ENCODE data around the gene TIMM13.
"Not testable (repeated sequence)": the region's sequence is repeated elsewhere in the genome, so short reads cannot be mapped to it uniquely, and the experiment has no call there.

The TIMM13 gene

GRCh38 chr19:2432131-2432848 lies 4.9 kb upstream of the TIMM13 start:
- DNase-seq (ENCODE audit: low read depth in 2 of 2, low spot score in 1 of 2): no peak

- DNase-seq (ENCODE audit: low read depth in 2 of 2, low spot score in 1 of 2): no peak
These were observed 4.1 kb upstream of the TIMM13 start for GRCh38 chr19:2431318-2432055.

- DNase-seq (ENCODE audit: low read depth in 2 of 2, low spot score in 1 of 2): no peak
These were observed 2.6 kb upstream of the TIMM13 start for GRCh38 chr19:2429917-2430535.

- no peak for DNase-seq (ENCODE audit: low read depth in 2 of 2, low spot score in 1 of 2)
These were observed 1.6 kb upstream of the TIMM13 start for GRCh38 chr19:2428756-2429711.

- no peak for DNase-seq (ENCODE audit: low read depth in 2 of 2, low spot score in 1 of 2)
These were observed 920 bp upstream of the TIMM13 start for GRCh38 chr19:2428321-2428690.

GRCh38 chr19:2426611-2427428 lies 566 bp downstream of the TIMM13 start:
- DNase-seq (ENCODE audit: low read depth in 2 of 2, low spot score in 1 of 2): no peak

- DNase-seq (ENCODE audit: low read depth in 2 of 2, low spot score in 1 of 2): no peak
These were observed 1.5 kb downstream of the TIMM13 start for GRCh38 chr19:2425622-2426581.

GRCh38 chr19:2424686-2425621 lies 2.4 kb downstream of the TIMM13 start:
- no peak for DNase-seq (ENCODE audit: low read depth in 2 of 2, low spot score in 1 of 2)

- no peak for DNase-seq (ENCODE audit: low read depth in 2 of 2, low spot score in 1 of 2)
These were observed 3.3 kb downstream of the TIMM13 start for GRCh38 chr19:2423915-2424685.

- DNase-seq (ENCODE audit: low read depth in 2 of 2, low spot score in 1 of 2): no peak
These were observed 4.1 kb downstream of the TIMM13 start for GRCh38 chr19:2423071-2423914.

- no peak for DNase-seq (ENCODE audit: low read depth in 2 of 2, low spot score in 1 of 2)
These were observed 5.6 kb downstream of the TIMM13 start for GRCh38 chr19:2421581-2422306.

- DNase-seq (ENCODE audit: low read depth in 2 of 2, low spot score in 1 of 2): no peak
These were observed 6.9 kb downstream of the TIMM13 start for GRCh38 chr19:2420490-2420889.

- DNase-seq (ENCODE audit: low read depth in 2 of 2, low spot score in 1 of 2): no peak
These were observed 7.6 kb downstream of the TIMM13 start for GRCh38 chr19:2419754-2420153.

- no peak for DNase-seq (ENCODE audit: low read depth in 2 of 2, low spot score in 1 of 2)
These were observed 9.4 kb downstream of the TIMM13 start for GRCh38 chr19:2417881-2418406.

- DNase-seq (ENCODE audit: low read depth in 2 of 2, low spot score in 1 of 2): not testable (repeated sequence)
These were observed 9.9 kb downstream of the TIMM13 start for GRCh38 chr19:2417436-2417835.
